Measurements from ENCODE around the gene TNXB. TPM values are rescaled to one million over a fixed set of nuclear protein-coding genes. Genes with fewer than 3 reads are reported as not detected.
A peak's percentile ranks its signal among the peaks of the same experiment; 100 is the strongest.

TNXB gene
- total and polyA plus RNA-seq, 9 of the 15 experiments (the other 6 are each of a cell fraction or from before 2014, with no cell fraction given) = 0.14 to 28.1 (median 12.4) TPM

DNA sequence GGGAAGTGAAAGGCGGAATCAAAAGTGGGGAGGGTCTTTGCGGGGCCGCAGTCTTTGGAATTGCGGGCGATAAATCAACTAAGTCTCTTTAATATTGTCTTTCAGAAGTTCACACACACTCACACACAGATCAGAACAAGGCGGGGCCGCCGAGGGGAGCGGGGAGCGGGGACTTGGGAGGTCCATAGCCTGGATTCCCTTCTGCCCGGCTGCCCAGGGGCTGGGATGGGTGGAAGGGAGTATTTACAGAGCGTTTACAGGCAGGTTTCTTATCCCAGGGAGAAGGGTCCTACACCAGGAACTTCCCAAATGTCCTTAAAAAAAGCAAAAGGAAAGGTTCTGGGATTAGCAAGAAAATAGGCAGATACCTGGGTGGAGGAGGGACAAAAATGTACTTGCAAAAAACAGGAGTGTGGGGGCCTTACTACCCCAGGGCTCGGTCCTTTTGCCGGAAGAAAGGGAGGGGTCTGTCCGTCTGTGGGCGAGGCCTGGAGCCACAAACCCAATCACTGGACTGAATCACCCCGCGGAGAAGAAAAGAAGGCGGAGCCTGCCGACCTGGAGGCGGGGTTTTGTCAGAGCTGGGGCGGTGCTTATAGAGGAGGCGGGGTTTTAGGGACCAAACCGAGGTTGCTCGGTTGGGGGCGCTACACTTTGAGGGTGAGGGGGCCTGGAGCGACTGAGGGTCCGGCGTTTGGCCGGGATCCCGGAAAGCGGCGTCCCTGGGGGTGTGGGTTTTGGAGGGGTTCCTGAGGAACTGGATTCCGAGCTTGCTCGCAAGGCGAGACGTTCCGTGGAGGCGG is 39.4 kb upstream of the TNXB start (continued):
- TF ChIP-seq FOXK1 (CRISPR knock-in tag; IDR thresholded peaks at IDR 0.05; ENCODE audit: borderline replicate concordance) = 0 out of 2 replicates have a peak, but pooled peaks have one; percentile 28
- no peak for TF ChIP-seq KDM5B (IDR thresholded peaks at IDR 0.05; ENCODE audit: insufficient replicate concordance, low read depth, low read length)

DNA sequence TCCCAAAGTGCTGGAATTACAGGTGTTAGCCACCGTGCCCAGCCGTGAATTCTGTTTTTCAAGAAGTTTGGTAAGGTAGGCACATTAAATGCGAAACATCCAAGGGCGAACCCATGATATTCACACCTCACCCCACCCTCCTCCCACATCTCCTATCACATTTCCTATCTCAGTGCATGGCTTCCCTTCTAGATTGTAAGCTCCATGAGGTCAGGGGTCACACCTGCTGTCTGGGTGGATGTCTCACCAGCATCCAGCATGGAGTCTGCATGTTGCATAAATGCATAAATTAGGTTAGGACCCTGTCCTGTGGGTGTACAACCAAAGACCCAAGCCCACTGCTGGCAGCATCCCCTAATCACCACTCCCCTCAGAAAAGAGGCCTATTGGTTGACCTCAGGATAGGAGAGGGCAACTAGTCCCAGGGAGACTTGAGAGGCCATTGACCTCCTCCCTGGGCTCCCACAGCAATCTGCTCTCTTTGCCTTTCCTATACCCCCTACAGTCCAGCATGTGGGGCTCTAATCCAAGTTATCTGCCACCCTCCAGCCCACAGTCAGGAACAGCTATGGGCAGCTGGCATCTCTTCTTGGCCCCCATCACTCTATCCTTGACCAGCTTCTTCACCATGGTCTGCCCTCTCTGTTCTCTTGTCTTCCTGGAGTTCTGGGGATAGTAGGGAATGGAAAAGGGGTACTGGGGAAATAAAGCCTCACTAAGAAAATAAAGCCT is 38.4 kb upstream of the TNXB start:
- DNase-seq (ENCODE audit: extremely low read depth in 1 of 4, low spot score in 3 of 4) (no peak), ATAC-seq (no peak), FAIRE-seq (peak; percentile 11)
- peaks cover 5% of the 10 kb centered on the region; the same call in 1 of the 3 replicates for H3K79me2 ChIP-seq (ENCODE audit: control insufficient read depth, insufficient read depth, low read length)
- H4K20me1 ChIP-seq (replicated peaks; ENCODE audit: control insufficient read depth, insufficient read depth, low read length) = no peaks in the 10 kb centered on the region
- WGBS (ENCODE audit: insufficient coverage, low coverage, missing lambda C conversion rate) = 92% methylated on average over 4 of the region's 4 CpGs
- H3K9me1 ChIP-seq (ENCODE audit: control insufficient read depth, insufficient read depth, low read length) = no peaks in the 10 kb centered on the region
- no peak overlapping the region for H2AFZ ChIP-seq (ENCODE audit: low read depth, low read length)
- no peak overlapping the region for H3K9ac ChIP-seq (ENCODE audit: insufficient read depth in 1 of 2, low read depth in 2 of 2, low read length in 2 of 2)
- no peaks in the 10 kb centered on the region for H3K36me3 ChIP-seq (ENCODE audit: control insufficient read depth, insufficient read depth, low read length)
- no peak overlapping the region for H3K4me2 ChIP-seq (ENCODE audit: insufficient read depth, low read length)
- no TSS peak for BruUV-seq (replicated peaks)
- no peaks in the 10 kb centered on the region for H3K27me3 ChIP-seq (ENCODE audit: control insufficient read depth in 2 of 2, insufficient read depth in 2 of 2, low read length in 2 of 2)
- TF ChIP-seq TRIM24 (IDR thresholded peaks at IDR 0.05) (0 out of 4 replicates have a peak, but pooled peaks of 1 of the 2 experiments have one; percentile 50), TRIM28 (IDR thresholded peaks at IDR 0.05) (peak; percentile 46; the same call in 1 of the 2 replicates), SIN3B (IDR thresholded peaks at IDR 0.05; ENCODE audit: low read depth) (no peak), ZNF316 (IDR thresholded peaks at IDR 0.05) (peak; percentile 78), SETDB1 (IDR thresholded peaks at IDR 0.05; ENCODE audit: low read length) (no peak), PURB (CRISPR knock-in tag; IDR thresholded peaks at IDR 0.05; ENCODE audit: low read depth) (no peak), SREBF2 (CRISPR knock-in tag; IDR thresholded peaks at IDR 0.05) (no peak)
- TF ChIP-seq, protein P1, sequence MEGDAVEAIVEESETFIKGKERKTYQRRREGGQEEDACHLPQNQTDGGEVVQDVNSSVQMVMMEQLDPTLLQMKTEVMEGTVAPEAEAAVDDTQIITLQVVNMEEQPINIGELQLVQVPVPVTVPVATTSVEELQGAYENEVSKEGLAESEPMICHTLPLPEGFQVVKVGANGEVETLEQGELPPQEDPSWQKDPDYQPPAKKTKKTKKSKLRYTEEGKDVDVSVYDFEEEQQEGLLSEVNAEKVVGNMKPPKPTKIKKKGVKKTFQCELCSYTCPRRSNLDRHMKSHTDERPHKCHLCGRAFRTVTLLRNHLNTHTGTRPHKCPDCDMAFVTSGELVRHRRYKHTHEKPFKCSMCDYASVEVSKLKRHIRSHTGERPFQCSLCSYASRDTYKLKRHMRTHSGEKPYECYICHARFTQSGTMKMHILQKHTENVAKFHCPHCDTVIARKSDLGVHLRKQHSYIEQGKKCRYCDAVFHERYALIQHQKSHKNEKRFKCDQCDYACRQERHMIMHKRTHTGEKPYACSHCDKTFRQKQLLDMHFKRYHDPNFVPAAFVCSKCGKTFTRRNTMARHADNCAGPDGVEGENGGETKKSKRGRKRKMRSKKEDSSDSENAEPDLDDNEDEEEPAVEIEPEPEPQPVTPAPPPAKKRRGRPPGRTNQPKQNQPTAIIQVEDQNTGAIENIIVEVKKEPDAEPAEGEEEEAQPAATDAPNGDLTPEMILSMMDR (IDR thresholded peaks at IDR 0.05 in 2 of 3, conservative IDR thresholded peaks at IDR 0.05 in 1 of 3; ENCODE audit: insufficient read depth in 2 of 3, low read depth in 1 of 3, low read length in 3 of 3) = peak in 2 of 3 experiments; percentile 8 to 19; a peak in 1 of 6 replicates
- ChIA-PET POLR2A (interaction anchor here (2.0 kb wide), 1 partner anchor 9 kb away, joined by 11 read pairs; no protein-coding TSS in a partner anchor), CTCF (ENCODE audit: low intra/inter-chr PET ratio) (no interaction called here)
- no peak overlapping the region for H3K27ac ChIP-seq (ENCODE audit: extremely low read depth, low read depth, low read length)
- intact Hi-C loops (cut with micrococcal nuclease) = no loop called here
- no peaks in the 10 kb centered on the region for H3K9me3 ChIP-seq (replicated peaks; ENCODE audit: control insufficient read depth, insufficient read depth, low read depth, low read length)
- in situ Hi-C loops (cut with MboI) = no loop called here
- peaks cover 16 to 30% of the 10 kb centered on the region in 2 experiments for H3K4me1 ChIP-seq (replicated peaks in 1 of 2; ENCODE audit: control insufficient read depth in 2 of 2, insufficient read depth in 2 of 2, low read length in 2 of 2)
- no peak overlapping the region for H3K4me3 ChIP-seq

All from K562 (cell line).